NCI-H2081 treated with DMSO at 0.1 percent for 48 hours (cell line): ENCODE measurements around the gene CTBP2.

Experiments
- DNase-seq: peaks from one replicate; lab custom pipeline; 2025; lab: John Stamatoyannopoulos, UW

CTBP2 gene

DNA sequence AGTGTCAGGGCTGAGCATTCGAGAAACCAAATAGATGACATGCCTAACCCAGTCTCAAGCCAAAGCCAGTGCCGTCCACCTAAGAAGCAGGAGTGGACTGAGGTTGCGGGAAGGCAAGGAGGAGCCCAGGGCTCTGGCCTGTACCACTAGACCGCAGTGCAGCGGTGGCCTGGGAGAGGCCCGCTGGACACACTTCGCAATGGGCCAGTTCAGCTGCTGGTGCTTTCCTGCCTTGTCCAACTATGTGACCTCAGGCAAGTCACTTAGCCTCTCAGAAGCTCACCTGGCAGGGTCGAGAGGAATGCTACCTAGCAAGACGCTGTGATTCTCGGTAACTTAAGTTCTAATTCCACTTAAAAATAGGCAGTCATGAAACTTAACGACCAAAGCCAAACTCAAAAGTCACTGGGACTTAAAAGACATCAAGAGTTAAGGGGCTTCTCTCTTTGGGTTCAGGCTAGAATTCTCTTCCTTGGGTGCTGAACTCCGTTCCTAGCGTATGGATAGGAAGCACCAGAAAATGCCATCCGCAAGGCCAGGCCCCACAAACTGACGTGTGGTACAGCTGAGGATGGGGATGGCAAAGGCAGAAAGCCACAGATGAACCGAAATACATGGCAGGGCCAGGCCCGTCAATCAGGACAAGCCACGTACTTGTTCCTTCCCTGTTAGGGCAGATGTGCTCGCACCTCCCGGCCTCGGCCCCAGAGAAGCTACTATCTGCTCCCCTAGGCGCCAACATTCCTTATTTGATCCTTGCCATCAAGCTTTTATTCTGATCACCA is 34.2 kb downstream of the CTBP2 start:
- DNase-seq, result no peak

DNA sequence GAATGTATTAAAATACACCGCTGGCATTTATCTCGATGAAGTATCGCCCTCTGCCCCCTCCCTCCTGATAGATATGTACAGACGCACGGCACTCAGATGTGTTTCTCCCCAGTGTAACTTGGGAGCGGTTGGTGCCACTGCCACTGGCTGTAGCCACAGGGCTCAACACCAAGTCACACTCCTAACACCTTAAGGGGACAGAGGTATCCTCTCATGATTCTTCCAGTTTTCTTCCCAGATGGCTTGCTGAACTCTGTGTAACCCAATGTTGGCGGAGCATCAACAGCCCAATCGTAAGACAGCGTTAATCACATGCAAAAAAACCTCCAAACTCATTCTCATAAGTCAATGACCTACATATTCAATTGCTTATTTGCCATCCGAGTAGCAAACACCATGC is 35.5 kb downstream of the CTBP2 start:
- no peak for DNase-seq

DNA sequence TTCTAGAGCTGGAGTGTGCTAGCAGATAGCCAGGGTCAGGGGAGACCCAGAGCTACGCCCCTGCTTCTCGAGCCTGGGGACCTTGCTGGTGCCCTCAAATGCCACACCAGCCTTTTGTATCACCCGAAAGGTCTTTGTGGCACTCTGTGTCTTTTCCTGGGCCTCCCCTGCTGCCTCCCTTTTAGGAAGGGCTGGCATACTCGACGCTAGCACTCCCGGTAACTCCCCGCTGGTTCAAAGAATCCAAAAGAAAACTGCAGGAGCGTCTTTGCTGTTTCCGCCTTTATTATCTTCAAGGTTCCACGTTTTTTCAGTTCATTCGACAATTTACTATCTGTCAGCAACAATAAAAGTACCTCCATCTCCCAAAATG is 36.3 kb downstream of the CTBP2 start:
- DNase-seq, result no peak

DNA sequence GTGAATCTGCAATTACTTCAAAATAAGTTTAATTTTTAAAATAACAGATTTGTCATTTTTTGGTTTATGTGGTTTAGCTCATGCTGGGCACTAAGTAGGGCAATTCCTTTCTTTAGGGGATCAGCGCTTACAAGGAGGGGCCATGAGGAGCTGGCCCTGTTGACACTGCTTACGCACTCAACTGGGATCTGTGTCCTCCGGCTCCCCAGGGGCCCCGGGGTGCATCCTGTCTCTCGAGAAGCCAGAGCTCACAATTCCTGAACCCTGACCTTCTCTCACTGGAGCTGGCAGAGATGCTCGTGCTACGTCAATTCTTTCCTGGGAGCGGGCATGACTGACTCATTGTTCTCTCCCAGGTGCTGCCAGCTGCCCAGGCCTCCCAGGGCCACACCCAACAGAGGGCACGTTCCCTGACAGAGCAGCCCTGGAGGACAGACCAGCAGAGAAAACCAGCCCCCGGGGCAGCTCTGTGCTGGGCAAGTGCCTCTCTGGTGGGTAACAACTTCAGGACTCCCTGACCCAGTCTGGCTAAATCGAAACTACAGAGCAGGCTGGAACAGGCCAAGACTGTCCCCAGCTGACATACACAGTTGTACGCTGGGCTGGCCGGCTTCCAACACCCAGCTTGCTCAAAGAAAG is 36.8 kb downstream of the CTBP2 start:
- no peak for DNase-seq

DNA sequence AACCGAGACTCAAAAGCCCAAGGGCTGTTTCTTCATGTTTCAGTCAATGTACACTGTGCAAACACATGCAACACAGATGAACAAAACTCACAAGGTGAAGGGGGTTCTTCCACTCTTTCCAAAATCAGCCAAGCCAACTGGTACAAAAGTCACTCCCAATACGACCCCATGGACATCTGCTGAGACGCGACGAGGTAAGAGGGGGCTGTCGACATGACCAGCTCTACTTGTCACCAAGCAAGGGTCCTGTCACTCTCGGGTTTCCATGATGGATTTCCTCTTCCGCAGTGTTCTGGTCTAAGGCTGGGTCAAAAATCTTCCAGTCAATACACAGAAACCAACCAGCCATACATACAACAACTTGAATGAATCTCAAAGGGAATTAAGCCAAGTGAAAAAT is 37.8 kb downstream of the CTBP2 start:
- no peak for DNase-seq

DNA sequence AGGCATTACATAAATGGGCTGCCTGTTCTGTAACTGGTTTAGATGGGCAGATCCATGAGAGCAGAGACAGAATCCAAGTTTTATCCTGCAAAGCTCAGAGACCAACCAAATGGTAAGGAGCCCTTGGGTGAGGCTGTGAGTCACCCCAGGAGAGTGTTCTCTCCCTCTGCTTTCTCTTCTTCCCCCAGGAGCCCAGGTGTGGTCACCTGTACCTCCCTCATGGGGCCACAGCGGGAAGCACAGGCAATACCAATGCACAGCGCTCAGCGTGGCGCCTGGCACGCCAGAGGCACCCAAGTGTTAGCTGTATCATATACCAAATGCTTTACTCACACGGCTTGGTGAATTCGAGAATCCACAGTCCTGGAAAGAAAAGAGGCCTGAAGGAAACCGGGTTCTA is 39.4 kb downstream of the CTBP2 start:
- no peak for DNase-seq

DNA sequence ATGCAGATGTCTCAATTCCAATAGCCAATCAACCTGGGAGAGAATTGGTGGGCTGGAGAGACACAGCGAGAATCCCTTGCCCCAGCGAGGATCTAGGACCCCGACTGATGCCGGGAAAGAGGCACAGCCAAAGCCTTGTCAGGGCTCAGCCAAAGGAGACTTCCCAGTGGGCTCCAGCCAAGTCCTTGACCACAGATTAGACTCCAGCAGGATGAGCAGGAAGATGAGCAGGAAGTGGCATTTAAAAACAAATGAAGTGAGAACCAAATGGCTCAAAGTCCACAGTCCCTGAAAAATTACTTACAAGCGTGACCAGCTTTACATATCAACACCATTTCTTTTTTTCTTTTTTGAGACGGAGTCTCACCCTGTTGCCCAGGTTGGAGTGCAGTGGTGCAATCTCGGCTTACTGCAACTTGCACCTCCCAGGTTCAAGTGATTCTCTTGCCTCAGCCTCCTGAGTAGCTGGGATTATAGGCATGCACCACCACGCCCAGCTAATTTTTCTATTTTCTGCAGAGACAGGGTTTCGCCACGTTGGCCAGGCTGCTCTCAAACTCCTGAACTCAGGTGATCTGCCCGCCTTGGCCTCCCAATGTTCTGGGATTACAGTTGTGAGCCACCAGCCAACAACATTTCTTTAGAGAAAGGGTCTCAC is 40.2 kb downstream of the CTBP2 start:
- DNase-seq, result no peak

DNA sequence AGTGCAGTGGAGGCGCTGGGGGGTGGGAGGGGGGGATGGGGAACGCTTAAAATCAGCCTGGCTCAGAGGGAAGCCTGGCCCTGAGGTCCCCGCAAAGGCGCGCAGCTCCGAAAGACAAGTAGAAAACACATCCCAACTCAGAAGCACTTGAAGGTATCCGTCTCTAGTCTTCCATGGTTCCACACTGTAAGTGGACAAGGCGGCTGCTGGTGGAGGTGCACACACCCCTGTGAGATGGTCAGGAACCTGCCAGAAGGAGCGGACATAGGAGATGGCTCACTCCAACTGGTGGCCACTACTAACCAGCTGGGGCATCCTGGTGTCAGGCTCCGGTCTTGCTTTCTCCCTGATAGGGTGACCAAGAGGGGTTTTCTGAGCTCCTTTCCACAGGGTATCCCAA is 41.7 kb downstream of the CTBP2 start:
- DNase-seq, result no peak

DNA sequence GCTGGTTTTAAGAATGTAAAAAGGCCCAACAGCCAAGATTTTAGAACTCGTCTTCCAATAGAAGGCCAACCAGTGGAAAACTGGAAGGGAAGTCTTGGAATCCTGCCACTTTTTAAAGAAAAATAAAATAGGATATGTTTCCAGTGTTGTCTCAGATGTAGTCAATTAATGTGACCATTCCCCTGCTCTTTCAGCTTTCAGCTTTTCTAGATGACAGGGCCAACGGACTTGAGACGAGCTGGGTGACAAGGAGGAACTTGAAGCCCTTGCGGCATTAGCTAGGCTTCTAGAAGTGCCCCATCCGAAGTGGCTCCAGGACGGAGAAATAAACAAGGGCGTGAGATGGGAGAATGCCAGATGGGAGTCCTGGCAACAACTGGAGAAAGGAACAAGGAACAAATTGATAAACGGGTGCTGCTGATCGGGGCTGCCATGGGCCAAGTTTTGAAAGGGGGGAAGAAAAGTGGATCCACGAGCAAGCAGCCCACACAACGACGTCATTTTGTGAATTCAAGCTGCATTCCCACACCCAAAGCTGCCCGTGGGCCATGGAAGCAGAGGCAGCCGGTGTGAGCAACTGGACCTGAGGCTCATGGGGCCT is 42.3 kb downstream of the CTBP2 start:
- no peak for DNase-seq

DNA sequence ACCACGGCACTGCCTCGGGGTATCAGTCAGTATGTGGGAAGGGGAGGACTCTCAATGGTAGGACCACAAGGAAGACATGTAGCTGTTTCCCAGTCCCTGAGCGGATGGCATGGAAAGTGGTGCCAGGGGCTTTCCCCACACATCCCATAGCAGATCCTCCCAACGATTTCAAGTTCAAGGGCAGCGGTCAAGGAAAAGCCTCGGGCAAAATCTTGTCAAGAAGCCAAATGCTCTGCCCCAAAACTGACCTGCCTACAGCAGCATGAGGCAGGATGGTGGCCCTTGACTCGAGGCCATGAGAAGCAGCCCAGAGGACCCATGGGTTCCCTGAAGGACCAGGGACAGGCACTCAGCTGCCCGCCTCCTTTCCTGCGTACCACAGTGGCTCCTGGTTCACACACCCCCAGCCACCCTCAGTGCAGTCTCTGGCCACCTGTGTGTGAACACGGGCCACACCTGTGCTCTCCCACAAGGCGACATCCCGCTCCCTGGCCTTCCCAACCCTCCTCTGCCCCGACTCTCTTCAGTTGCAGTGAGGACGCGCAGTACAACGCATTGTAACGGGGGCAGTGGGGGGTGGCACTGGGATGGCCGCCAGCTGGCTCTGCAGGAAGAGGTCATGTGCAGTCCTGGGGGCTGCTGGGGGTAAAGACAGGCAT is 43.6 kb downstream of the CTBP2 start:
- no peak for DNase-seq

DNA sequence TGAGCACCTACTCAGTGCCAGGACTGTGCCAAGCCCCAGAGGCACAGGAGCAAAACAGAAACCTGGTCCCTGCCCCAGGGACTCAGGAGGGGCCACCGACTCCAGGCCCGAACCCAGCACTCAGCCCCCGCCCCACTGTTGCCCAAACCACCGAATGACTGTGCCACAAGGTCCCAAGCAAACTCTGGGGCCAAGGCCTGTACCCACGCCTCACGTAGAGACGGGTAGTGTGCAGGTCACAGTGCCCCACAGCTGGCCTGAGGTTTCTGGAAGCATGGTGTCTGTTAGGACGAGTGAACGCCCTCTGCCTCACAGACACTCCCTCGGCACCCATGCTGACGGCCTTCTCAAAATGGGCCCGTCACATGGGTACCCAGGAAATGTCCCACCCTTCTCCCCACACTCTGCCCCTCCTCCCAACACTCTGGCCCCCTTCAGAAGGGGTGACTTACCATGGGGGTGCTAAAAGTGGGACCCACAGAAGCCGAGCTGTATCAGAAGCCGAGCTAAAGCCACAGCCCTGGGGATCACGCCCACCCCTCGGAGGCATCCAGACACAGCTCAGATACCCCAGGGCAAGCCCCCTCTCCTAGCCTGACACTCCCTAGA is 44.2 kb downstream of the CTBP2 start:
- DNase-seq, result no peak

DNA sequence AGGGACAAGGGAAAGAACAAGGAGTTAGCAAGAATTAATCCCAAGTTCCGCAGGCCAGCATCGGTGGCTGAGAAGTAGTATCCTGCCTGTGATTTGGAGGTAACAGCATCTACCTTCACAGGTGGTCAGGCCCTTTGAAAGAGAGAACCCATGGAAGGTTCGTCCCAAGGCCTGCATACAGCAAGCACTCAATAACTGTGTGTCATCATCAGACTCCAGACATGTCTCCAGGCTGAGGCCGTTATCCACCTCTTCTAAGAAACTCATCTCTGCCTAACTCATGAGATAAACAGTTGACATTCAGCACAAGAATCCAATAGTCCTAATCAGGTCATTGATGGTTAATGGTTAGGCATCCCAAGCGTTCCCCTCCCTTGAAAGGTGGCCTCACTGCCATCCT is 45.0 kb downstream of the CTBP2 start:
- DNase-seq, result no peak

DNA sequence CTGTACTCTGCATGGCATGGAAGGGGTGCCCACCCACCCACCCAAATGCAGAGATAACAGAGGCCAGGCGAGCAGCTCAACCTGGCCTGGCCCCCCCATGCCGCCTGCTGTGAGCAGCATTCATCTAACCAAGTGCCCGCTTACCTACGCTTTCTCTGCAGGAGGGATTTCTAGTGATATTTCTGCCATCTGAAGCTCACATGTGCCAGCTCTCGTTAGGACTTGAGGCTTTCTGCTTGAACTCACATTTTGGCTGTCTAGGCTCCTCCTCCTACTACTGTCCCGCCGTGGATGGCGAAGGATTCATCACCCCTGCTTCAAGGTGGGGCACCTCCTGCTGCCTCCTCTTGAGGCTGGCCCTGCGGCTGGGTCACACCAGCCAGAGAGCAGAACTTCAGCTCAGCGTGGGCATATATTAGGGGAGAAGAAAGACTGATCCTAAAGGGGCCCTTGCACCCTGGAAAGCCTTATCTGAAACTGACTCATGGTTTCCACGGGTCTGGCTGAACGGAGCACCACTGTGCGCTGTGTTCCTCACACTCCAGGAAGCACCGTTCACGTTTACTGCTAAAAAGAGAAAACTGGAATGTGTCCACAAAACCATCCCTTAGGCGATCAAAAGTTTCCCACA is 45.5 kb downstream of the CTBP2 start:
- no peak for DNase-seq

DNA sequence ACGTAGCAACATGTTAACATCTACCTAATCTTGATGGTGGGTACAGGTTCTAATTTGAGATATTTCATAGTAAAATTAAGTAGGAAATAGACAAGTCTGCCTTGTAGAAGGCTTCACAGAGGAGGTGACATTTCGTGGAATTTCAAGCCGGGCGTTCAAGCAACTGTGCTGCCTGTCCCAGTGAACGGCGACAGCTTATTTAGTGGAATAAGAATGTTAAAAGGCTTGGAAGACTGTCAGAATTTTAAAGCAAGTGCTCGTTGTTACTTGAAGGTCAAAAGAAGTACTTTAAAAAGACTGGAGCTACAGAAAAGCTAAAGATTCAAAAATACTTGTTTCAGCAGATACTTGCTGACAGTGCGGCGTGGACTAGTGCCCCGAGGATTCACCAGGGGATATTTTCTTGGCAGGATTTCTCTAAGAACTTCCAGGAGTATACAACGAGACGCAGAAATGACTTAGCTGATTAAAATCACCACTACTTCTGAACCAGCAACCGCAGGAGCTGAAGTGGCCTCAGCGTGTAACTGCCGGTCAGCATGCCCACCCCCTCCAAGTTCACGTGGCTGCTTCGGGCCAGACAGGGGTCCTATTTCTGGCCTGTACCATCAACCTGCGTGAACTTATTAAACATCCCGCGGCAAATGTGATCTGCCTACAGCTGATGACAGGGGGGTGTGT is 46.5 kb downstream of the CTBP2 start:
- DNase-seq, result no peak

DNA sequence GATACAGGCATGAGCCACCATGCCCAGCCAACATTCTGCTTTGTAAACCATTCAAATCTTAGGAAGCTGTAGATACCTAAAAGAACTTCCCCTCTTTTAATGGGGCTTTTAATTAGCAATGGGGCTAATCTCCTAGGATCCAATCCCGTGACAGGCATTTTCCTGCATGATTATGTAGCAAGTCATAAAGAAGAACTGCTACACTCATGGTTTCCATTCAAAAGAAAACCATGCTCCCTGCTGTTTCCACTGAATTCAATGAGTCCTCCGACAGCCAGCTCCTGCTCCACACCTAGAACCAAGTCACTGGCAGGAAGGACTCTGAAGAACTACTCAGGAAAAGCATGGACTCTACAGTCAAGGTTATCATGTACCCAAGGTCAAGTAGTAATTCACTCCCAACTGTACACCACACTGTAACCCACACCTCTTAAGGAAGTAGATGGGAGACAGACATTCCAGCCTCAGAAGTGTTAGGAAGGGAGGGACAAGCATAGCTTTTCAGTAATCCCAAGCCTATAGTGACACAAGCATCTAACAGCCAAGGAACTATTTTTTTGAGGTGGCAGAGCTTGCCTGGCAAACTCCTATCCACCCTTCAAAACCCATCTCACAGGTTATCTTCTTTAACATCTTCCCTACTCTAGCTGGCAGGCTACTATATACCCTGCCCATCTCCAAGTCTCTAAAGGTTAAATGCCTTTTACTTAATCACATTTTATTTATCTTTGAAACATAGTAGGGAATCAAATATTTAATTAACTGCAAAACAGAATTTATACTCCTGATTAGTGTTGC is 47.5 kb downstream of the CTBP2 start:
- DNase-seq, result no peak

DNA sequence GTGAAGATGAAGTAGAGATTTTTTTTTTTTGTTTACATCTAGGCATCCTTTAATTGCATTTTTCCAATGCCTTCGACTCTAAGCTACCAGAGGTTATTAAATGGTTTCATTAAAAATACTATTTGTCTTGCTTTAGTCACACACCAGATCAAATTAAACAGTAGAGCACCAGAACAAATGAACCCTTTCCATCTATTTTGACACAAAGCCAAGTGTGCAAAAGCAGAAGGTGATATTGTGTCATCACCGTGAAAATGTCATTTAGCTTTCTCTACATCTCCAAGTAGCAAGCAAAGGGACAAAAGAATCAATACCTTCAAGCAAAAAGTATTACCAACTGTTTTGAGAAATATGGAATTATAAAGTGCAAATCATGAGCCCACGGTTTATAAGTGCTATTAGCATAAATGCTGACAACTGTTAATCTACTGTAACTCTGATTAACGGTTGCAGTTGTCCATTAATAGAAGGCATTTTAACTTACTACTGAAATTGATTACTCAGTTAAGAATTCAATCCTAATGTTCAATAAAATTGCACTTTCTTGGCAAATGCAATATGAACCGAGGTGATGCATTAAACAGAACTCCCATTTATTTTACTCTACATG is 49.1 kb downstream of the CTBP2 start:
- DNase-seq, result no peak

DNA sequence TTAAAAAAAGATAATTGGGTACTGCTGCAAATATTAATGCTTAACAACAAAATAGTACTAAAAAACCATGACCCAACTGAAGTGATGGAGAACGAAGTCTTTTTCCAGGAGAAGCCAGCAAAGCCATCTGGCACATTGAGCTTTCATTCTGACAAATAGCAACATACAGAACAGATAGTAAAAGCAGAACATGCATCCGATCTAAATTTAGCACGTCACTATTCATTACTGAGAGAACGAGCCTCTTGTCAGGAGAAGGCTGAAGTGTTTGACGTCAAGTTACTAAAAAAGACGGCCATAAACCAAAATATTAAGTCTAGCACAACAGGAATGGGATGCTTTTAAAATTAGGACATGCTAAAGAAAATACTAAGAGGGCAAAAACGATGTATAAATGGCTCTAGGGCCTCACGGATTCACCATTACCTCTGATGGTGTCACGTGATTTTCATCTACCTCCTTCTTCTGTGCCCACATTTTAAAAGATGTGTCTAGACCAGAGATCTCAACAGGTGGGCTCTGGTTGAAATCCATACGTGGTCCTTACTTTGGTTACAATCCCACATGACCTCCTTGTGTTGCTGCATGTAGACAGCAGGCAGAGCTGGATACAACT is 52.3 kb downstream of the CTBP2 start:
- DNase-seq, result no peak

DNA sequence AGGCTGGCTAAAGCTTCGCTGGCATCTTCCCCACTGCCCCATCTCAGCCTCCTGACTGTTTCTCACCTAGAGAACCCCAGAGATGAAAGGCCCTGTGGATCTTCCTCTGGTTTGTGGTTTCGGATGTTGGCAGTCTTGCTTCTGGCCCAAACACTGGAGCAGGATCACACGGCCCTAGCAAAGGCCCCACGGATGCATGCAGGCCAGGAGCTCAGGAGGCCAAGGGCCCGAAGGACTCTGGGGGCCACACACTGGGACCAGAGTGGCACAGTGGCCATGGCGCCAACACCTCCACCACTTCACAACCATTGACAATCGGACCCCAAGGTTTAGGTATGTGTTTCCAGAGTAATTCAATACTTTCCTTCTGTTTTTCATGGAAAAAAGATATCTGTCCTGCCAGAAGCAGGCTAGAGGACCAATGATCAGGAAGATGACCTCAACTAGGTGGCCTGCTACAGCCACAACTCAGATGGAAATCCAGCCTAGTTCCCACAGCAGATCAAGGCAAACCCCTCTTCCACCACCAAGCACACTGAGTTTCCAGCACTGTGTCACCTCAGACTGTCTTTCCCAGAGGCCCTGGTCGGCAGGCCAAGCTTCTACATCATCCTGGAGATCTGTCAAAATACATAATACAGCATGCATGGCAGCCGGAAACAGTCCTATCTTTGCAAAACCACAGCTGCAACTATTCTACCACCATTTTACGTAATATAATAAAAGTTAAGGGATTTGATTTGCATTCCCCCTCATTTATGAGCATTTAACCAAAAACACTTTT is 53.0 kb downstream of the CTBP2 start:
- no peak for DNase-seq
